Right atrium auricular region (tissue), 2 donors: Measurements from ENCODE around the gene SAXO1. TPM values are rescaled to one million over a fixed set of nuclear protein-coding genes. Genes with fewer than 3 reads are reported as not detected.

ENCODE experiments used
- DNase-seq: peaks from one replicate; pipeline ENCODE4 v3.0.0-alpha.2; 2019; ENCODE audit warnings: low spot score
- H3K27ac ChIP-seq, 2 donors: fragments of 200-600 bp; sonication (generic); 1 replicate in 1 of 2; 2 replicates in 1 of 2; pipeline ENCODE4 v1.5.1; 2016 to 2019
- H3K27me3 ChIP-seq, 2 donors: fragments of 200-600 bp; sonication (generic); one replicate each; pipeline versions ENCODE4 v1.5.1 to v1.6.0; 2017 to 2019
- H3K36me3 ChIP-seq: fragments of 200-600 bp; sonication (generic); one replicate; pipeline ENCODE4 v1.5.1; 2016
- H3K4me1 ChIP-seq, 2 donors: fragments of 200-600 bp; sonication (generic); one replicate each; pipeline versions ENCODE4 v1.5.1 to v1.6.0; 2017 to 2019
- H3K4me3 ChIP-seq, 2 donors: fragments of 200-600 bp; sonication (generic); 1 replicate in 1 of 2; 2 replicates in 1 of 2; pipeline ENCODE4 v1.5.1; 2017 to 2019; ENCODE audit warnings: mild to moderate bottlenecking in 1 of 2, moderate library complexity in 1 of 2
- H3K9me3 ChIP-seq, 2 donors: fragments of 200-600 bp; sonication (generic); one replicate each; pipeline ENCODE4 v1.5.1; 2019
- CTCF ChIP-seq, 2 donors: fragments of 200-600 bp; sonication (generic); IDR thresholded peaks; one replicate each; pipeline ENCODE4 v1.5.1; 2019; ENCODE audit warnings: antibody characterized with exemption in 2 of 2
- total RNA-seq, 2 donors: library from RNA; depleted of rRNA; stranded (reverse); fragments of >200 nt; gene quantifications; one replicate each; pipeline ENCODE4 v1.1.0, GENCODE V29; 2016

The SAXO1 gene
- total RNA-seq, 2 donors from 2014 or later = not detected

GRCh38 chr9:19020886-19021455 lies 12.0 kb downstream of the SAXO1 start:
- Histone ChIP-seq H3K4me3 (no peak overlapping the region), H3K9me3 (no peaks in the 10 kb centered on the region), H3K27ac (no peak overlapping the region), H3K4me1 (no peaks in the 10 kb centered on the region), H3K36me3 (no peaks in the 10 kb centered on the region), H3K27me3 (no peaks in the 10 kb centered on the region)
- DNase-seq = no peak
- TF ChIP-seq CTCF (IDR thresholded peaks at IDR 0.05) = no peak

DNA sequence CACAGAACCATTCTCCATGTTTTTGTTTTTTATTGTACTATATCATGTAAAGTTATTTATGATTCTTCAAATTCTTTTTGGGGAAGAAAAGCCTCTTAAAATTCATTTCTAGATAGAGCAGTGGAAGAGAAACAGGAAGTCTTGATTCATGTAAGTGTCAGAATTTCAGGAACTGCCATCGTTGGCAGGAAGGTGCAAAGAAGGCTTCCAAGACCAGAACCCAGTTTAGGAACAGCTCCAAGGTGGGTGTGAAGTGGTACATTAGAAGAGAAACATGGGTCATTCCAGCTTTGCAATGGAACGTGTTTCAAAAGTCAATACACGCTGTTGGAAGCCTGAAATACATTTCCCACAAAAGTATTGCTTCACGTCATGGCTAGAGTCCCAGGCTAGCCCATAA lies 14.8 kb downstream of the SAXO1 start:
- H3K4me3 ChIP-seq = no peak overlapping the region
- no peak for DNase-seq

DNA sequence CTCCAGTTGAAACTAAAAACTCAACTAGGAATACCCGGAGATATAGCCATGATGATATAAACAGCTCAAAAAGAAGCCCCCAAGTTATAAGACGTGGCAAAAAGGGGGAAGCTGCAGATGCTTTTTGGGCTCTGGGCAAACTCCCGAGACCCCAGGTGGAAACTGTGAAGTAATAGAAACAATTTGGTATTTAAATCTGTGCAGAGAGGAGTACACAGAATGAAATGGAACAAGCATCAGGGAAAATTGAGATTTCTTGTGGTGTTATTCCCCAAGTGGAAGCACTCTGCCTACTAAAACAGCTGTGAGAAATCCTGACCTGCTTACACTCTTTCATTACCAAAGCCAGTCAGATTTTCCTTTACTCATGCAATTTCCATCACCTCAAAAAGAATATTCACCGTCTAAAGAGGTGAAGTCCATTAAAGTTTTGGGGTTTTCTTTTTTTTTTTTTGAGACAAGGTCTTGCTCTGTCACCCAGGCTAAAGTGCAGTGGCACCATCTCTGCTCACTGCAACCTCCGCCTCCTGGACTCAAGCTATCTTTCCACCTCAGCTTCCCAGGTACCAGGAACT lies 23.5 kb downstream of the SAXO1 start:
- no peak for DNase-seq
- Histone ChIP-seq H3K27me3 (no peaks in the 10 kb centered on the region), H3K36me3 (no peaks in the 10 kb centered on the region), H3K9me3 (no peaks in the 10 kb centered on the region), H3K4me3 (no peak overlapping the region), H3K4me1 (no peaks in the 10 kb centered on the region), H3K27ac (no peak overlapping the region)
- no peak for TF ChIP-seq CTCF (IDR thresholded peaks at IDR 0.05)

More for the DNA sequence above, 14.8 kb downstream of the SAXO1 start:
- H3K4me1 ChIP-seq = no peaks in the 10 kb centered on the region
- H3K36me3 ChIP-seq = no peaks in the 10 kb centered on the region
- H3K9me3 ChIP-seq = no peaks in the 10 kb centered on the region
- H3K27ac ChIP-seq = no peak overlapping the region
- no peak for TF ChIP-seq CTCF (IDR thresholded peaks at IDR 0.05)
- H3K27me3 ChIP-seq = no peaks in the 10 kb centered on the region

DNA sequence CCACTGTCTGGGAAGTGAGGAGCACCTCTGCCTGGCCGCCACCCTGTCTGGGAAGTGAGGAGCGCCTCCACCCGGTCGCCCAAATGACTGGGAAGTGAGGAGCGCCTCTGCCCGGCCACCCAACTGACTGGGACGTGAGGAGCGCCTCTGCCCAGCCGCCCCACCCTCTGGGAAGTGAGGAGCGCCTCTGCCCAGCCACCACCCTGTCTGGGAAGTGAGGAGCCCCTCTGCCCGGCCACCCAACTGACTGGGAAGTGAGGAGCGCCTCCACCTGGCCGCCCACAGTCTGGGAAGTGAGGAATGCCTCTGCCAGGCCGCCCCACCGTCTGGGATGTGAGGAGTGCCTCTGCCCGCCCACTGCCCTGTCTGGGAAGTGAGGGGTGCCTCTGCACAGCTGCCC lies 32.9 kb downstream of the SAXO1 start:
- DNase-seq = no peak
- no peaks in the 10 kb centered on the region for H3K36me3 ChIP-seq
- no peak for TF ChIP-seq CTCF (IDR thresholded peaks at IDR 0.05)
- H3K4me1 ChIP-seq = no peaks in the 10 kb centered on the region
- no peak overlapping the region for H3K4me3 ChIP-seq
- no peaks in the 10 kb centered on the region for H3K9me3 ChIP-seq
- H3K27ac ChIP-seq = no peak overlapping the region
- no peaks in the 10 kb centered on the region for H3K27me3 ChIP-seq

GRCh38 chr9:18999173-18999785 lies 33.7 kb downstream of the SAXO1 start:
- H3K4me1 ChIP-seq = no peaks in the 10 kb centered on the region
- no peaks in the 10 kb centered on the region for H3K36me3 ChIP-seq
- H3K9me3 ChIP-seq = no peaks in the 10 kb centered on the region
- no peak for DNase-seq
- H3K27me3 ChIP-seq = no peaks in the 10 kb centered on the region
- TF ChIP-seq CTCF (IDR thresholded peaks at IDR 0.05) = no peak
- H3K27ac ChIP-seq = no peak overlapping the region
- H3K4me3 ChIP-seq = no peak overlapping the region
